Ovary (tissue), 3 donors: ENCODE data around the gene SLC22A15.

Experiments used
- EP300 ChIP-seq: sonication (generic); formaldehyde crosslinking; IDR thresholded peaks from one replicate; pipeline ENCODE4 v1.6.1; 2017; ENCODE audit warnings: antibody characterized with exemption
- POLR2A ChIP-seq: fragments of 450-650 bp; IDR thresholded peaks from one replicate; pipeline ENCODE4 v1.6.1; 2017; ENCODE audit warnings: antibody characterized with exemption, mild to moderate bottlenecking, moderate library complexity
- TF ChIP-seq, protein P1 (sequence below), 3 donors: fragments of 450-650 bp in 2 of 3; fragments of 200-600 bp in 1 of 3; IDR thresholded peaks; one replicate each; pipeline versions ENCODE4 v1.5.1 to v1.8.0; 2016 to 2022; ENCODE audit warnings: antibody characterized with exemption in 3 of 3, mild to moderate bottlenecking in 1 of 3
- donor health status: DM: no; HTN: no; CAD: no.

DNA sequence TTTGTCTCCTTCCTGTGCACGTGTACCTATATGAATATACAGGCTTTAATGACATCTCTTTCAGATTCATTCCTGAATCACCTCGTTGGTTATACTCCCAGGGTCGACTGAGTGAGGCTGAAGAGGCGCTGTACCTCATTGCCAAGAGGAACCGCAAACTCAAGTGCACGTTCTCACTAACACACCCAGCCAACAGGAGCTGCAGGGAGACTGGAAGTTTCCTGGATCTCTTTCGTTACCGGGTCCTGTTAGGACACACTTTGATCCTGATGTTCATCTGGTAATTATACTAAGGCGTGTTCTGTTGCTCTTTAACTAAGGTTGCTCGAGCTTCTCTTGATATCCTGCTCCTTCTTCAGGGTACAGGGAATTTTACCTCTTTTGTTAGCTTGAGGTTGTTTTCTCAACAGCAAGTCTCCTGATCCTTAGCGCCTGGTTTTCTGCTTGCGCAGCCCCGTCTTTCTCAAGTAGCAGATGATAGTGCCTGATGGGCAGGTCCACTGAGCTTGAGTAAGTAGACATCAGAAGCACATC, 55.1 kb downstream of the SLC22A15 start:
- TF ChIP-seq, protein P1, sequence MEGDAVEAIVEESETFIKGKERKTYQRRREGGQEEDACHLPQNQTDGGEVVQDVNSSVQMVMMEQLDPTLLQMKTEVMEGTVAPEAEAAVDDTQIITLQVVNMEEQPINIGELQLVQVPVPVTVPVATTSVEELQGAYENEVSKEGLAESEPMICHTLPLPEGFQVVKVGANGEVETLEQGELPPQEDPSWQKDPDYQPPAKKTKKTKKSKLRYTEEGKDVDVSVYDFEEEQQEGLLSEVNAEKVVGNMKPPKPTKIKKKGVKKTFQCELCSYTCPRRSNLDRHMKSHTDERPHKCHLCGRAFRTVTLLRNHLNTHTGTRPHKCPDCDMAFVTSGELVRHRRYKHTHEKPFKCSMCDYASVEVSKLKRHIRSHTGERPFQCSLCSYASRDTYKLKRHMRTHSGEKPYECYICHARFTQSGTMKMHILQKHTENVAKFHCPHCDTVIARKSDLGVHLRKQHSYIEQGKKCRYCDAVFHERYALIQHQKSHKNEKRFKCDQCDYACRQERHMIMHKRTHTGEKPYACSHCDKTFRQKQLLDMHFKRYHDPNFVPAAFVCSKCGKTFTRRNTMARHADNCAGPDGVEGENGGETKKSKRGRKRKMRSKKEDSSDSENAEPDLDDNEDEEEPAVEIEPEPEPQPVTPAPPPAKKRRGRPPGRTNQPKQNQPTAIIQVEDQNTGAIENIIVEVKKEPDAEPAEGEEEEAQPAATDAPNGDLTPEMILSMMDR (IDR thresholded peaks at IDR 0.05), result no peak
- no peak for TF ChIP-seq POLR2A
- no peak for TF ChIP-seq EP300
